Measurements from ENCODE around the gene MLN. TPM values are rescaled to one million over a fixed set of nuclear protein-coding genes. Genes with fewer than 3 reads are reported as not detected.

Gene MLN
- total and polyA plus RNA-seq, 2 experiments from 2014 or later: 0.86 to 2.3 TPM

- peaks cover 20% of the 10 kb centered on the region for H3K27me3 ChIP-seq
- H3K4me2 ChIP-seq: no peak overlapping the region
- H3K9me3 ChIP-seq (ENCODE audit: low read depth): no peaks in the 10 kb centered on the region
- H3K4me3 ChIP-seq: no peak overlapping the region
- H3K36me3 ChIP-seq (replicated peaks; ENCODE audit: insufficient read depth, low read depth): no peaks in the 10 kb centered on the region
- 45% methylated on average over 8 of the region's 8 CpGs for WGBS (ENCODE audit: low lambda C conversion rate, missing lambda C conversion rate)
- no peak overlapping the region for H3K27ac ChIP-seq
- no peak for DNase-seq (ENCODE audit: low spot score)
- H4K20me1 ChIP-seq (ENCODE audit: insufficient read depth, poor library complexity, severe bottlenecking): no peaks in the 10 kb centered on the region
- TF ChIP-seq EZH2phosphoT487 (IDR thresholded peaks at IDR 0.05; ENCODE audit: low read depth, severe bottlenecking, unreplicated experiment) (no peak), CTCF (IDR thresholded peaks at IDR 0.05; ENCODE audit: poor library complexity) (no peak), EZH2 (IDR thresholded peaks at IDR 0.05; ENCODE audit: borderline replicate concordance) (no peak)
- H3K9me2 ChIP-seq (replicated peaks; ENCODE audit: insufficient read depth): no peaks in the 10 kb centered on the region
- no peak overlapping the region for H2AFZ ChIP-seq
- no peaks in the 10 kb centered on the region for H3K4me1 ChIP-seq (ENCODE audit: insufficient read depth)
- no peaks in the 10 kb centered on the region for H3K79me2 ChIP-seq
Measured at GRCh38 chr6:33808641-33809180, 4.9 kb upstream of the MLN start.

GRCh38 chr6:33807606-33808005 lies 3.8 kb upstream of the MLN start:
- H3K36me3 ChIP-seq (replicated peaks; ENCODE audit: insufficient read depth, low read depth): no peaks in the 10 kb centered on the region
- no peak for TF ChIP-seq EZH2phosphoT487 (IDR thresholded peaks at IDR 0.05; ENCODE audit: low read depth, severe bottlenecking, unreplicated experiment)
- no peak for TF ChIP-seq CTCF (IDR thresholded peaks at IDR 0.05; ENCODE audit: poor library complexity)
- TF ChIP-seq EZH2 (IDR thresholded peaks at IDR 0.05; ENCODE audit: borderline replicate concordance): no peak
- WGBS (ENCODE audit: low lambda C conversion rate, missing lambda C conversion rate): 87% methylated on average over 6 of the region's 6 CpGs
- H4K20me1 ChIP-seq (ENCODE audit: insufficient read depth, poor library complexity, severe bottlenecking): no peaks in the 10 kb centered on the region
- H3K9me3 ChIP-seq (ENCODE audit: low read depth): no peaks in the 10 kb centered on the region
- H3K27ac ChIP-seq: no peak overlapping the region
- H2AFZ ChIP-seq: no peak overlapping the region
- H3K9me2 ChIP-seq (replicated peaks; ENCODE audit: insufficient read depth): no peaks in the 10 kb centered on the region
- H3K4me3 ChIP-seq: no peak overlapping the region
- DNase-seq (ENCODE audit: low spot score): no peak
- no peak overlapping the region for H3K4me2 ChIP-seq
- peaks cover 20% of the 10 kb centered on the region for H3K27me3 ChIP-seq
- H3K4me1 ChIP-seq (ENCODE audit: insufficient read depth): no peaks in the 10 kb centered on the region
- H3K79me2 ChIP-seq: no peaks in the 10 kb centered on the region

GRCh38 chr6:33806841-33807240 lies 3.0 kb upstream of the MLN start:
- TF ChIP-seq EZH2phosphoT487 (IDR thresholded peaks at IDR 0.05; ENCODE audit: low read depth, severe bottlenecking, unreplicated experiment) (no peak), CTCF (IDR thresholded peaks at IDR 0.05; ENCODE audit: poor library complexity) (no peak), EZH2 (IDR thresholded peaks at IDR 0.05; ENCODE audit: borderline replicate concordance) (no peak)
- H3K4me2 ChIP-seq: no peak overlapping the region
- no peak overlapping the region for H3K4me3 ChIP-seq
- no peaks in the 10 kb centered on the region for H3K79me2 ChIP-seq
- no peak for DNase-seq (ENCODE audit: low spot score)
- H3K27me3 ChIP-seq: peaks cover 20% of the 10 kb centered on the region
- no peak overlapping the region for H3K27ac ChIP-seq
- H3K4me1 ChIP-seq (ENCODE audit: insufficient read depth): no peaks in the 10 kb centered on the region
- no peaks in the 10 kb centered on the region for H3K9me3 ChIP-seq (ENCODE audit: low read depth)
- no peak overlapping the region for H2AFZ ChIP-seq
- no peaks in the 10 kb centered on the region for H3K9me2 ChIP-seq (replicated peaks; ENCODE audit: insufficient read depth)
- WGBS (ENCODE audit: low lambda C conversion rate, missing lambda C conversion rate): 79% methylated on average over 9 of the region's 9 CpGs
- no peaks in the 10 kb centered on the region for H4K20me1 ChIP-seq (ENCODE audit: insufficient read depth, poor library complexity, severe bottlenecking)
- H3K36me3 ChIP-seq (replicated peaks; ENCODE audit: insufficient read depth, low read depth): no peaks in the 10 kb centered on the region
